Breast epithelium (tissue), 3 donors: ENCODE measurements around the gene PCIF1.

Experiments
- CTCF ChIP-seq, 3 donors: fragments of 450-650 bp; IDR thresholded peaks; one replicate each; pipeline ENCODE4 v1.5.1; 2016 to 2017; ENCODE audit warnings: antibody characterized with exemption in 3 of 3, mild to moderate bottlenecking in 3 of 3, moderate library complexity in 3 of 3
- POLR2A ChIP-seq: fragments of 450-650 bp; IDR thresholded peaks from one replicate; pipeline ENCODE4 v1.6.1; 2016; ENCODE audit warnings: antibody characterized with exemption, mild to moderate bottlenecking, moderate library complexity

- TF ChIP-seq CTCF (IDR thresholded peaks at IDR 0.05) (no peak), POLR2A (no peak)
Measured at GRCh38 chr20:45905505-45906079, 28.9 kb upstream of the PCIF1 start.
